ENCODE measurements around the gene FDCSP. TPM values are rescaled to one million over a fixed set of nuclear protein-coding genes. Genes with fewer than 3 reads are reported as not detected.

The FDCSP gene
- total and polyA plus RNA-seq, 2 donors (not counting 3 experiments of a cell fraction or from before 2014, with no cell fraction given): not detected

- intact Hi-C loops (cut with micrococcal nuclease): no loop called here
- FAIRE-seq (no peak), DNase-seq (ENCODE audit: low read depth, low spot score) (no peak)
- H3K4me3 ChIP-seq (replicated peaks in 1 of 3; ENCODE audit: insufficient read depth in 1 of 3, low read depth in 1 of 3, low read length in 3 of 3): no peak overlapping the region
- no TSS peak for BruUV-seq (replicated peaks)
- H4K20me1 ChIP-seq (replicated peaks; ENCODE audit: control insufficient read depth, extremely low read depth, insufficient read depth, low read length): no peaks in the 10 kb centered on the region
- no peak overlapping the region for H2AFZ ChIP-seq (ENCODE audit: low read depth, low read length)
- no peak for TF ChIP-seq EZH2 (IDR thresholded peaks at IDR 0.05; ENCODE audit: borderline replicate concordance, low read depth, low read length, severe bottlenecking)
- no peak for TF ChIP-seq POLR2AphosphoS5 (IDR thresholded peaks at IDR 0.05; ENCODE audit: insufficient read depth, low read depth, low read length)
- no peak for TF ChIP-seq GATA2 (IDR thresholded peaks at IDR 0.05; ENCODE audit: insufficient read depth, insufficient read length, low read depth, low read length)
- TF ChIP-seq MAX (IDR thresholded peaks at IDR 0.05; ENCODE audit: insufficient read depth, insufficient read length): no peak
- TF ChIP-seq POLR2A (IDR thresholded peaks at IDR 0.05; ENCODE audit: low read depth, low read length): no peak
- no peak for TF ChIP-seq MYC (IDR thresholded peaks at IDR 0.05; ENCODE audit: low read depth, low read length)
- TF ChIP-seq JUN (IDR thresholded peaks at IDR 0.05; ENCODE audit: borderline replicate concordance, insufficient read depth, insufficient read length, low read depth): no peak
- no peak for TF ChIP-seq FOS (IDR thresholded peaks at IDR 0.05; ENCODE audit: borderline replicate concordance, insufficient read depth, low read length)
- TF ChIP-seq CTCF (IDR thresholded peaks at IDR 0.05; ENCODE audit: extremely low read depth in 1 of 2, insufficient read depth in 1 of 2, low read depth in 1 of 2, low read length in 2 of 2): no peak
- H3K27ac ChIP-seq (ENCODE audit: insufficient read depth, low read depth, low read length): no peak overlapping the region
- CTCF ChIA-PET: interaction anchor here (1.1 kb wide), 1 partner anchor 489 kb away, joined by 3 read pairs; no protein-coding TSS in a partner anchor
- no peaks in the 10 kb centered on the region for H3K27me3 ChIP-seq (ENCODE audit: control insufficient read depth in 2 of 2, insufficient read depth in 2 of 2, low read length in 2 of 2)
- H3K9me3 ChIP-seq (replicated peaks; ENCODE audit: control insufficient read depth, insufficient read depth, low read length): no peaks in the 10 kb centered on the region
- no peak overlapping the region for H3K9ac ChIP-seq (replicated peaks; ENCODE audit: extremely low read depth, insufficient read depth, low read length)
- H3K4me2 ChIP-seq (ENCODE audit: insufficient read depth, low read length): no peak overlapping the region
- dilution Hi-C loops (cut with MboI; ENCODE audit: extremely low pct_ligation_motif_present, low sequenced_read_pairs): no loop called here
- no peaks in the 10 kb centered on the region for H3K79me2 ChIP-seq (ENCODE audit: control insufficient read depth, insufficient read depth, low read length)
- H3K36me3 ChIP-seq (ENCODE audit: control insufficient read depth in 2 of 2, extremely low read depth in 1 of 2, insufficient read depth in 2 of 2, low read length in 2 of 2): no peaks in the 10 kb centered on the region
- POLR2A ChIA-PET: no interaction called here
- no peaks in the 10 kb centered on the region for H3K9me1 ChIP-seq (replicated peaks; ENCODE audit: control insufficient read depth, extremely low read depth, insufficient read depth, low read length)
- H3K4me1 ChIP-seq (ENCODE audit: control insufficient read depth, extremely low read depth, insufficient read depth, low read length): no peaks in the 10 kb centered on the region
These were observed 46.1 kb upstream of the FDCSP start for GRCh38 chr4:70179811-70180210.
